Mesendoderm (in vitro differentiated cells): ENCODE measurements around the gene AFAP1L1.

Experiments used
- DNase-seq: peaks from one replicate; pipeline ENCODE4 v3.0.0; 2013
- H2AK5ac ChIP-seq: 2 replicates; pipeline ENCODE4 v1.6.1; 2013; ENCODE audit warnings: low read length, inconsistent platforms
- H2BK120ac ChIP-seq: 2 replicates; pipeline ENCODE4 v1.6.1; 2013; ENCODE audit warnings: low read depth, mild to moderate bottlenecking, low read length, moderate library complexity, mixed read lengths
- H2BK15ac ChIP-seq: replicated peaks from 2 replicates; pipeline ENCODE4 v1.6.1; 2013; ENCODE audit warnings: low read depth, mild to moderate bottlenecking, moderate library complexity
- H2BK5ac ChIP-seq: 2 replicates; pipeline ENCODE4 v1.6.1; 2013; ENCODE audit warnings: low read length, inconsistent platforms
- H3K18ac ChIP-seq: 2 replicates; pipeline ENCODE4 v1.6.1; 2013; ENCODE audit warnings: mild to moderate bottlenecking, low read length, mixed read lengths
- H3K23ac ChIP-seq: one replicate; pipeline ENCODE4 v1.6.1; 2013; ENCODE audit warnings: low read length
- H3K27ac ChIP-seq: 2 replicates; pipeline ENCODE4 v1.5.1; 2013; ENCODE audit warnings: low read depth, mild to moderate bottlenecking, inconsistent platforms, low read length, moderate library complexity
- H3K27me3 ChIP-seq: 2 replicates; pipeline ENCODE4 v1.6.1; 2013; ENCODE audit warnings: low read length, control low read depth, mild to moderate bottlenecking, inconsistent platforms; ENCODE audit not compliant: insufficient read depth, poor library complexity
- H3K36me3 ChIP-seq: 2 replicates; pipeline ENCODE4 v1.6.1; 2013; ENCODE audit warnings: low read length, inconsistent platforms; ENCODE audit not compliant: control insufficient read depth, insufficient read depth
- H3K4ac ChIP-seq: one replicate; pipeline ENCODE4 v1.6.1; 2013; ENCODE audit warnings: low read depth, mild to moderate bottlenecking, low read length, moderate library complexity
- H3K4me1 ChIP-seq: 2 replicates; pipeline ENCODE4 v1.6.1; 2013; ENCODE audit warnings: low read depth, low read length, inconsistent platforms; ENCODE audit not compliant: control insufficient read depth
- H3K4me2 ChIP-seq: 2 replicates; pipeline ENCODE4 v1.6.1; 2013; ENCODE audit warnings: low read length
- H3K4me3 ChIP-seq: 2 replicates; pipeline ENCODE4 v1.5.1; 2013; ENCODE audit warnings: mild to moderate bottlenecking, low read length
- H3K56ac ChIP-seq: one replicate; pipeline ENCODE4 v1.6.1; 2013; ENCODE audit warnings: low read length
- H3K79me1 ChIP-seq: 2 replicates; pipeline ENCODE4 v1.6.1; 2013; ENCODE audit warnings: low read length, inconsistent platforms
- H3K79me2 ChIP-seq: 2 replicates; pipeline ENCODE4 v1.6.1; 2013; ENCODE audit warnings: mild to moderate bottlenecking, low read length; ENCODE audit not compliant: control insufficient read depth, insufficient read depth
- H3K9ac ChIP-seq: 2 replicates; pipeline ENCODE4 v1.6.1; 2013; ENCODE audit warnings: low read length, inconsistent platforms
- H4K5ac ChIP-seq: one replicate; pipeline ENCODE4 v1.6.1; 2013; ENCODE audit warnings: low read length
- H4K8ac ChIP-seq: one replicate; pipeline ENCODE4 v1.6.1; 2013; ENCODE audit warnings: low read depth, mild to moderate bottlenecking, control low read depth, low read length, moderate library complexity
- WGBS: extraction: QIAGEN DNeasy Blood & Tissue Kit; methylation state at CpG from one replicate; pipeline ENCODE4 v1.1.7; 2013; ENCODE audit warnings: low lambda C conversion rate, missing lambda C conversion rate; ENCODE audit not compliant: insufficient coverage; ENCODE audit errors: extremely low coverage; 5-methylcytosine and 5-hydroxymethylcytosine counted together

Gene AFAP1L1

GRCh38 chr5:149374801-149375200 lies 103.1 kb downstream of the AFAP1L1 start:
- Histone ChIP-seq H3K4me3 (no peak overlapping the region), H3K4me2 (no peak overlapping the region), H2BK15ac (no peak overlapping the region), H3K56ac (no peak overlapping the region), H3K4ac (no peak overlapping the region), H4K8ac (no peak overlapping the region), H2BK120ac (no peak overlapping the region), H3K4me1 (no peaks in the 10 kb centered on the region), H3K79me2 (no peaks in the 10 kb centered on the region), H3K27ac (no peak overlapping the region), H2AK5ac (no peak overlapping the region), H3K23ac (peak overlapping the region; percentile 24), H3K9ac (no peak overlapping the region), H3K18ac (no peak overlapping the region), H3K36me3 (no peaks in the 10 kb centered on the region), H4K5ac (no peak overlapping the region), H3K27me3 (no peaks in the 10 kb centered on the region), H2BK5ac (no peak overlapping the region), H3K79me1 (no peaks in the 10 kb centered on the region)
- WGBS: no CpG with 5 or more reads among the region's 3 CpGs
- DNase-seq: no peak

- no peaks in the 10 kb centered on the region for H3K79me1 ChIP-seq
- no peak overlapping the region for H4K5ac ChIP-seq
- H3K18ac ChIP-seq: no peak overlapping the region
- H3K4me1 ChIP-seq: no peaks in the 10 kb centered on the region
- no peak overlapping the region for H3K4ac ChIP-seq
- H3K56ac ChIP-seq: no peak overlapping the region
- no peaks in the 10 kb centered on the region for H3K36me3 ChIP-seq
- H2BK5ac ChIP-seq: no peak overlapping the region
- no peak overlapping the region for H3K9ac ChIP-seq
- no peak overlapping the region for H2AK5ac ChIP-seq
- no peaks in the 10 kb centered on the region for H3K79me2 ChIP-seq
- H4K8ac ChIP-seq: no peak overlapping the region
- H3K4me3 ChIP-seq: no peak overlapping the region
- no peak overlapping the region for H3K4me2 ChIP-seq
- H3K23ac ChIP-seq: no peak overlapping the region
- no CpG with 5 or more reads among the region's 6 CpGs for WGBS
- H2BK15ac ChIP-seq: no peak overlapping the region
- no peak overlapping the region for H3K27ac ChIP-seq
- no peak overlapping the region for H2BK120ac ChIP-seq
- H3K27me3 ChIP-seq: no peaks in the 10 kb centered on the region
- DNase-seq: no peak
Observed at GRCh38 chr5:149375434-149375833, 103.8 kb downstream of the AFAP1L1 start.

GRCh38 chr5:149376104-149376503 lies 104.4 kb downstream of the AFAP1L1 start:
- Histone ChIP-seq H3K79me2 (no peaks in the 10 kb centered on the region), H3K27me3 (no peaks in the 10 kb centered on the region), H4K5ac (no peak overlapping the region), H3K27ac (no peak overlapping the region), H2BK15ac (no peak overlapping the region), H3K18ac (no peak overlapping the region), H2BK5ac (no peak overlapping the region), H3K56ac (no peak overlapping the region), H3K4me3 (no peak overlapping the region), H3K23ac (no peak overlapping the region), H3K79me1 (no peaks in the 10 kb centered on the region), H3K4me1 (no peaks in the 10 kb centered on the region), H3K36me3 (no peaks in the 10 kb centered on the region), H3K4me2 (no peak overlapping the region), H2BK120ac (no peak overlapping the region), H4K8ac (no peak overlapping the region), H2AK5ac (no peak overlapping the region), H3K9ac (no peak overlapping the region), H3K4ac (no peak overlapping the region)
- no peak for DNase-seq
- WGBS: no CpG with 5 or more reads among the region's 12 CpGs

- H3K27ac ChIP-seq: no peak overlapping the region
- H3K36me3 ChIP-seq: no peaks in the 10 kb centered on the region
- no peak overlapping the region for H2AK5ac ChIP-seq
- no peak overlapping the region for H3K18ac ChIP-seq
- WGBS: no CpG with 5 or more reads among the region's 7 CpGs
- H3K79me2 ChIP-seq: no peaks in the 10 kb centered on the region
- no peaks in the 10 kb centered on the region for H3K27me3 ChIP-seq
- no peak overlapping the region for H4K8ac ChIP-seq
- H3K4me1 ChIP-seq: no peaks in the 10 kb centered on the region
- no peak overlapping the region for H4K5ac ChIP-seq
- H3K4ac ChIP-seq: no peak overlapping the region
- H3K4me3 ChIP-seq: no peak overlapping the region
- no peak overlapping the region for H2BK5ac ChIP-seq
- no peak overlapping the region for H2BK120ac ChIP-seq
- H3K9ac ChIP-seq: no peak overlapping the region
- no peak overlapping the region for H2BK15ac ChIP-seq
- H3K23ac ChIP-seq: no peak overlapping the region
- no peak overlapping the region for H3K56ac ChIP-seq
- DNase-seq: no peak
- H3K4me2 ChIP-seq: no peak overlapping the region
- H3K79me1 ChIP-seq: no peaks in the 10 kb centered on the region
Observed at GRCh38 chr5:149376711-149377447, 105.2 kb downstream of the AFAP1L1 start.

- Histone ChIP-seq H3K36me3 (no peaks in the 10 kb centered on the region), H2AK5ac (no peak overlapping the region), H3K56ac (no peak overlapping the region), H3K18ac (no peak overlapping the region), H4K5ac (no peak overlapping the region), H4K8ac (no peak overlapping the region), H2BK15ac (no peak overlapping the region), H3K27ac (no peak overlapping the region), H3K4me1 (no peaks in the 10 kb centered on the region), H2BK120ac (no peak overlapping the region), H3K9ac (no peak overlapping the region), H3K79me2 (no peaks in the 10 kb centered on the region), H3K4me2 (no peak overlapping the region), H3K79me1 (no peaks in the 10 kb centered on the region), H3K27me3 (no peaks in the 10 kb centered on the region), H3K4ac (no peak overlapping the region), H2BK5ac (no peak overlapping the region), H3K23ac (no peak overlapping the region), H3K4me3 (no peak overlapping the region)
- no peak for DNase-seq
- no CpG with 5 or more reads among the region's 5 CpGs for WGBS
Observed at GRCh38 chr5:149378241-149378820, 106.7 kb downstream of the AFAP1L1 start.
